ENCODE data around the gene DYNC1LI1.
A peak's percentile ranks its signal among the peaks of the same experiment; 100 is the strongest.

The DYNC1LI1 gene

DNA sequence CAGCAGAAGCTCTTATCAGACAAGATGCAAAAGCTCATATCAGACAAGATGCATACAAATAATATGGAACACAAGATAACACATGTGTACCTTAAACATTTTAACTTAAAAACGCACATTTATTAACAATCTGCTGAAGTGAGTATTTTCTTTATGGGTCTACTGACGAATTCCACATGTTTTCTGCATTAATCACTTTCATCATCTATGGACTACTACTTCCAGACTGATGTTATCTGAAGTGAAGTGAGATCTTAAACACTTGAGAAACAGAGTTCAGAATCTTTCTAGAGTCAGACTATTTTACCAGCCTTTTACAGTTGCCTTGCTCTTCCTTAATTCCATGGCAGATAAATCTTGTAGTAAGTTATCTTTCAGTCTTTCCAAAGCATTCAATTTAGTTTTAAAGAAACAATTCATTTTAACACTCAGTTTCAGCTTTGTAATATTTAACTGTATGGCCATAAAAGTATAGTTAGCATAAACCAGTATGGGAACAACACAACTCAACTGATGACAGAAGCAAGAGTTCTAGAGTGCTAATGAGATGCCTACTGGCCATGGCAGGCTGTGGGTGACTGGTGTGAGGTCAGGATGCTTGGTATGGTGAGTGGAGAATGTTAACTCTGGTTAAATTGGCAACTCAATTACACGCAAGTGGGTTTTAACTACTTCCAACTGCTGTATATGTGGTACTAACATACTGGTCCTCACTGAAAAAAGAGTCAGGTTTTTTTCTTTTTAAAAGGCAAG is 77.8 kb downstream of the DYNC1LI1 start:
- DNase-seq = peak; percentile 42

DNA sequence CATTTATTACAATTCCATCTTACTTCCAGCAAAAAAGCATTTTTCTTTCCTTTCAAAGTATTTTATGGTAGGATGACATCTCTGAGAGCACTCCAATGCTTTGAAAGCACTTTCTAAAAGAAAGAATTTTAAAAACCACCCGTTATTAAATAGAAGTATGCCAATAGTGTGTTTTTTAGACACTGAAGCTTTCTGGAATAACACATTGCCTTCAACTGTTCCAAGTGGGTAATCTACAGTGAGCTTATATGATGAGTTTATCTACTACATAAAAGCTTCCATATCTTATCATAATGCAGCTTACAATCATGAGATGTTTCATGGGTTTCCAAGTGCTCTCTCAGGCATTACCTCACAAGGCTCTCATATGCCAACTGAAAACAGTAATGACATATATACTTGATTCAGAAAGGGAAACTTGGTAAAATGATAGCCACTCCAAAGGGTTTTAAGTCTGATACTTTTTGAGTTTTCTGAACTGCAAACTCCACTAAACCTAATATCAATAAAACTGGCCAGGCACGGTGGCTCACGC is 82.1 kb downstream of the DYNC1LI1 start:
- no peak for DNase-seq

DNA sequence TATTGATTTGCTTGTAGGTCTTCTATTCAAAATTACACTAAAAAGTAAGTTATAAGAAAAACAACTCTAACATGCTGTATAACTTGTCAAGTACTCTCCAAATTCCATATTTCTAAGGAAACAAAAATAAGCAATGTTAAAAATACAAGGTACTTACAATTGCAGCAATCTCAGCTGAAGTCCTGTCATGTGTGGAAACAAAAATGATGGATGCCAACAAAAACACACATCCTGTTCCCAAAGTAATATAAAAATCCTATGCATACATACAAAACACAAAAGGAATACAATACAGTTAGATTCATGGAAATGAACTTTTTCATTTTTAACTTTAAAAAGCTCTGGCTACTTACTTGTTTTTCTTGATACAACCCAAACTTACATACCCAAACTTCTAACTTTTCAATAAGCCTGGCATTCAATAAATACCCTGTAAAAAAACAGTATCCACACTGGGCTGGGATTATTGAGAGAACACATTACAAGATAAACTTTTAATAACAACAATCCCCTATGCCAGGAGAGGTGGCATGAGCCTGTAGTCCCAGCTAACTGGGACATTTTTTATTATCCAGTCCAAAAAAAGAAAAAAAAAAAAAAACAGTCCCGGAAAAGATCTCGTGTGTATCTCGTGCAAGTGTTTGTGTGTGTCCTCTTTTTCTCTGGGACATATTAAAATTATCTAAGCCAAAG is 82.7 kb downstream of the DYNC1LI1 start:
- DNase-seq = no peak

DNA sequence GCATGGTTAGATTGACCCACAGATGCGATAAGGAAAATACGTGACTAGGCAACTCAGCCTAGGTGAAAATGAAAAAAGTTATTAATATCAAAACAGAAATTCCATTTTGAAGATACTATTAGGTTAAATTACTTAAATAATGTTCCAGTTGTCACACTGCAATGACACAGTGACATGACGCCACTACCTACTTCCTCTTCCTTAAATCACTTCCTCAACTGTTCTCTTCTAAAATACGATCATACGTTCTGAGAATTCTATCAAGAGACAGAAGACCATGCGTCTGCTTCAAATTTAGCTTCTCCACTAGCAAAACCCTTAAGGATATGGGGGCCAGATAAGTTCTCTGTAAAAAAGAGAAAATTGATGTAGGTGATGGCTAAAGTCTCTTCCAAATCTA is 86.2 kb downstream of the DYNC1LI1 start:
- DNase-seq = no peak

DNA sequence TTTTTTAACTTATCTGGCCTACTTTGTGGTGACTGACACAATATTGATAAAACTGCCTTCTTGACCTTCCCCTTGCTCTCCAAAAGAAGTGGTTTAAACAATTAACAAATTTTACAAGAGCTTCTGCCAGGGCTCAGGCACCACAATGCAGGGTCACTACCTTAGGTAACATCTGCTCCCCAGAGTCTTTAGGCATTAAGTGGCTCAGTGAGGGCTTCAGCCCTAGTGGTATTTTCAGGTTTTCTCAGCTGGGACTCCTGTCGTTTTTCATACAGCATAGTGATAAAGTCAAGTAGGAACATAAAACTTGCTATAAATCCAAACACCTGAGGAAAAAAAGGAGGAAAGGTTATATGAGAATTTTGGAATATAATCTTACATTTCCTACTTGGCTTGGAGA is 86.9 kb downstream of the DYNC1LI1 start:
- DNase-seq = no peak

DNA sequence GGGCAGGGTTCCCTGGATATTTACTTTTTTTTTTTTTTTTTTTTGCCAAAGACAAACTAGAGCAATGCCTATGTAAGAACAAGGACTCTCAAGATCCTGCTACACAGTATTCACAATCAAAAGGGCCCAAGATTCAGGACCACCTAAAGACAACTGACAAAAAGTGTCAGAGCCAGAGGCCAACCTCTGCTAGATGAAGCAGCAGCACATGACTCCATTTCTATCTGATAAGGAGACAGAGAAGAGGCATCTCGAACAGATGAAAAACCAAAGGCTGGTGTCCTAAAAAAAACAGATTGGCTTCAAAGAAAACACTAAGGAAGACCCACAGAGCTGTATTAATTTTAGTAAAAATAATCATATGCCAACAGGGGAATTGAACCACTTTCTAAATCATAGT is 88.0 kb downstream of the DYNC1LI1 start:
- DNase-seq = no peak

DNA sequence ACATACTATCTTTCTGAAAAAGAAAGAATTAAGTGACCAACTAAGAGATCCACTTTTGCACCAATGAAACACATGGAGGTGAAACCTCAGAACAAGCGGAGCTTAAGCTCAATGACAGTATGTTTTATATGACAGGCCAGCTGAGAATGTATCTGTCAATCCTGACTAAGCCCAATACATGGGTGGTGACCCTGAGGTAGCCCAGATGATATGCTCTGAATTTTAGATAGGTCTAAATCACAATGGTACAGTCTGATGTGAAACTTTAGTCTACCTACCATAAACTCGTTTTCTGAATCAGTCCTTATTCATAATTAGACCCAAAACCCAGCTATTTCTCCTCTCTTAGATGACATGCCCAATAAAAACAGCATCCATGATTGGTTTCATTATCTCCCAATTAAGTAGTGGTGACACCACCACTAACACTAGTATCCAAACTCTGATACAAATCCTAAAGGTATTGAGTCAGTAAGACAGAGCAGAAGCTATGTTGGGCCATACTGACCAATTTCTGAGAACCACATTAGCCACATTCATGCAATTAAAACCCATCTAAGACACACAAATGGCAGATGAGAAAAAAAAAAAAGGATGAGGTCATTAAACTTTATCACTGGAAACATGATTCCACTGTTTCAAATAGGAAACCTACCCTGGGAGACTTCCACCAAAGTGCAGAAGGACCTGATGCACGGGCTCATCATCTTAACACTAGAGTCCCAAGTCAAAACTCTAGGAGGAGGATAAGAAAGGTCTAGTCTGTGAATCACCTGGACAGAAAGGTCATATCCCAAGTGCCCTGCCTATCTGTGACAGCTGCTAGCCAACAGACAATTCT is 88.6 kb downstream of the DYNC1LI1 start:
- DNase-seq = no peak

DNA sequence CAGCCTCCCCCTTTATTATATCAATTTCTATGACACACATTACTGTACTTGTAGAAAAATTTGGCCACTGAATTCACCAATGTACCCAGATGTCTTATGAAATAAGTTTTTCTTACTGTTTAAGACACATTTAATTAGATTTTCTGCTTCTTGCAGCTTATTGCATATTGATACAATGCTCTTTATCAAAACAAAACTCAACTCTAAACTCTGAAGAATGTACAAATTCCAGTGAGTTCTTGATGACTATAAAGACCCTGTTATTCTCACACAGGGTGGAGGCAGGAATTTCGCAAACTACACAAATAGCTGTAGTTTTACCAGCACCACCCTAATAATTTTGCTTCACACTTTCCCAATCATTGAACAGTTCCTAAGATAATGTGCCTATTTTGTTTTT is 90.1 kb downstream of the DYNC1LI1 start:
- peak; percentile 17 for DNase-seq

All from fibroblast of skin of back (primary cell).